CD14-positive monocyte (primary cell): ENCODE measurements around the gene CTBP2. TPM values are rescaled to one million over a fixed set of nuclear protein-coding genes. Genes with fewer than 3 reads are reported as not detected.

Source experiments
- DNase-seq, 3 donors: peaks; one replicate each; pipeline ENCODE4 v3.0.0-alpha.2; 2011 to 2022
- H2AFZ ChIP-seq: 2 replicates; pipeline ENCODE4 v1.6.0; 2012; ENCODE audit warnings: mild to moderate bottlenecking, low read depth, low read length, inconsistent platforms; ENCODE audit not compliant: insufficient read depth, poor library complexity, severe bottlenecking
- H3K27ac ChIP-seq, 2 donors: 1 replicate in 1 of 2; 2 replicates in 1 of 2; pipeline ENCODE4 v1.5.1; 2012 to 2013; ENCODE audit warnings: low read length in 2 of 2, control low read depth in 1 of 2, inconsistent platforms in 1 of 2, low read depth in 1 of 2, mild to moderate bottlenecking in 1 of 2
- H3K27me3 ChIP-seq, 2 donors: one replicate each; pipeline versions ENCODE4 v1.6.0 to v1.6.1; 2011 to 2013; ENCODE audit warnings: low read length in 2 of 2; ENCODE audit not compliant: control insufficient read depth in 2 of 2, insufficient read depth in 2 of 2
- H3K36me3 ChIP-seq, 2 donors: replicated peaks in 1 of 2; 1 replicate in 1 of 2; 2 replicates in 1 of 2; pipeline versions ENCODE4 v1.5.1 to v1.6.1; 2012 to 2013; ENCODE audit warnings: low read length in 2 of 2, control low read depth in 1 of 2, inconsistent platforms in 1 of 2, mild to moderate bottlenecking in 1 of 2; ENCODE audit not compliant: insufficient read depth in 2 of 2, control insufficient read depth in 1 of 2
- H3K4me1 ChIP-seq, 2 donors: 1 replicate in 1 of 2; 2 replicates in 1 of 2; pipeline versions ENCODE4 v1.5.1 to v1.6.1; 2012 to 2013; ENCODE audit warnings: low read length in 2 of 2, control low read depth in 1 of 2, inconsistent platforms in 1 of 2, mild to moderate bottlenecking in 1 of 2, moderate library complexity in 1 of 2; ENCODE audit not compliant: insufficient read depth in 2 of 2, control insufficient read depth in 1 of 2
- H3K4me2 ChIP-seq: replicated peaks from 2 replicates; pipeline ENCODE3; 2012; ENCODE audit warnings: low read length, moderate library complexity, mild to moderate bottlenecking; ENCODE audit not compliant: poor library complexity, severe bottlenecking; ENCODE audit errors: extremely low read depth
- H3K4me3 ChIP-seq, 3 experiments: fragments of 200-600 bp in 1 of 3; sonication (generic) in 1 of 3; replicated peaks in 1 of 3; 1 replicate in 2 of 3; 2 replicates in 1 of 3; pipeline ENCODE4 v1.5.1; 2011 to 2013; ENCODE audit warnings: low read length in 3 of 3, mild to moderate bottlenecking in 3 of 3, control low read depth in 2 of 3, low read depth in 2 of 3, inconsistent platforms in 1 of 3, moderate library complexity in 1 of 3
- H3K79me2 ChIP-seq: 2 replicates; pipeline ENCODE4 v1.6.0; 2012; ENCODE audit warnings: mild to moderate bottlenecking, control low read depth, inconsistent platforms, low read length, moderate library complexity; ENCODE audit not compliant: insufficient read depth
- H3K9ac ChIP-seq: 2 replicates; pipeline ENCODE4 v1.6.0; 2017; ENCODE audit warnings: low read length, mild to moderate bottlenecking; ENCODE audit not compliant: insufficient read depth, poor library complexity, severe bottlenecking
- H3K9me3 ChIP-seq, 2 donors: replicated peaks in 1 of 2; 1 replicate in 1 of 2; 2 replicates in 1 of 2; pipeline versions ENCODE4 v1.5.1 to v1.6.1; 2012 to 2013; ENCODE audit warnings: low read length in 2 of 2, control low read depth in 1 of 2; ENCODE audit not compliant: control insufficient read depth in 1 of 2, insufficient read depth in 1 of 2
- H4K20me1 ChIP-seq: 2 replicates; pipeline ENCODE4 v1.6.0; 2012; ENCODE audit warnings: mild to moderate bottlenecking, low read length, control low read depth, moderate library complexity; ENCODE audit not compliant: insufficient read depth
- H3K27ac Mint-ChIP-seq, 7 donors: one replicate each; pipeline ENCODE4 v1.8.0; 2020; ENCODE audit warnings: mild to moderate bottlenecking in 7 of 7, mixed read lengths in 7 of 7, moderate library complexity in 6 of 7, inconsistent platforms in 2 of 7
- H3K27me3 Mint-ChIP-seq, 3 donors: one replicate each; pipeline ENCODE4 v1.8.0; 2021 to 2022; ENCODE audit warnings: low read depth in 3 of 3, mild to moderate bottlenecking in 3 of 3, mixed read lengths in 3 of 3, moderate library complexity in 3 of 3, inconsistent platforms in 1 of 3
- H3K36me3 Mint-ChIP-seq, 2 donors: one replicate each; pipeline ENCODE4 v1.8.0; 2020; ENCODE audit warnings: mixed read lengths in 2 of 2, inconsistent platforms in 1 of 2, mild to moderate bottlenecking in 1 of 2
- H3K4me1 Mint-ChIP-seq: one replicate; pipeline ENCODE4 v1.8.0; 2020; ENCODE audit warnings: mild to moderate bottlenecking, mixed read lengths
- H3K4me3 Mint-ChIP-seq, 2 donors: one replicate each; pipeline ENCODE4 v1.8.0; 2020; ENCODE audit warnings: mild to moderate bottlenecking in 2 of 2, mixed read lengths in 2 of 2, moderate library complexity in 1 of 2
- H3K9me3 Mint-ChIP-seq, 7 donors: one replicate each; pipeline ENCODE4 v1.8.0; 2020 to 2022; ENCODE audit warnings: mixed read lengths in 7 of 7, mild to moderate bottlenecking in 6 of 7, moderate library complexity in 6 of 7, inconsistent platforms in 2 of 7
- WGBS: methylation state at CpG from one replicate; pipeline ENCODE4 v1.1.5; 2013; ENCODE audit warnings: missing lambda C conversion rate; ENCODE audit not compliant: insufficient coverage; 5-methylcytosine and 5-hydroxymethylcytosine counted together
- intact Hi-C, 2 donors: fragments of 100-400 bp; cut with micrococcal nuclease; formaldehyde crosslinking; loops; one replicate each; pipeline versions ENCODE4 v1.15.0 to v1.15.1; 2023
- polyA plus RNA-seq, 3 donors: library from polyadenylated mRNA; depleted of rRNA in 1 of 3; unstranded in 2 of 3; stranded (reverse) in 1 of 3; fragments of 300-500 nt in 2 of 3; fragments of >200 nt in 1 of 3; fragmentation: Illumina TruSeq in 2 of 3; gene quantifications; 1 replicate in 2 of 3; 2 replicates in 1 of 3; pipeline ENCODE4 v1.2.3, GENCODE V29; 2012 to 2021
- TF ChIP-seq, protein P1 (sequence below): fragments of 200-600 bp; IDR thresholded peaks from one replicate; pipeline ENCODE4 v1.8.0; 2022; ENCODE audit warnings: antibody characterized with exemption, mild to moderate bottlenecking

CTBP2 gene
- polyA plus RNA-seq, 3 donors: 40.9 to 87.1 (median 41.1) TPM

DNA sequence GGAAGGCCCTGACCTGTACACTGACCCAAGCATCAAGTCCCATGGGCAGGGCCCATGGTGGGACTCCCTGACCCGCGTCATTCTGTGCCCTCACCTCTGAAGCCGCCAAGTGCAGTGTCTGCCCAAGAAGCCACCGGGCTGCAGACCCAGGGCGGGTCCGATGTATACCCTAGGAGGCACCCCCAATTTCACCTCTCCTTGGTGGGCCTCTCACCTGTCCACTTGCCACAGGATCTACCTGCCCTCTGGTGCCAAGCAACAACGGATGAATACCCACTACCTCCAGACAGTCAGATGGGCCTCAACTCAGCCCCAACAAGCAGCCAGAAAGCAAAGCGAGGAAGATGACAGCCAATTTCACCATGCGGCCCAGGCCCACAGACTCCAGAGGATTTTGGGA, 92.6 kb downstream of the CTBP2 start:
- DNase-seq: no peak
- Histone ChIP-seq H3K4me1 (peaks cover 29 to 48% of the 10 kb centered on the region in 2 donors), H3K27me3 (no peaks in the 10 kb centered on the region), H3K4me3 (no peak overlapping the region), H3K9ac (no peak overlapping the region), H3K4me2 (no peak overlapping the region), H4K20me1 (peaks cover 100% of the 10 kb centered on the region), H3K27ac (no peak overlapping the region), H3K9me3 (no peaks in the 10 kb centered on the region), H3K79me2 (peaks cover 86% of the 10 kb centered on the region), H3K36me3 (peaks cover 0 to 39% of the 10 kb centered on the region in 2 donors), H2AFZ (no peak overlapping the region)
- intact Hi-C loops: no loop called here
- TF ChIP-seq, protein P1, sequence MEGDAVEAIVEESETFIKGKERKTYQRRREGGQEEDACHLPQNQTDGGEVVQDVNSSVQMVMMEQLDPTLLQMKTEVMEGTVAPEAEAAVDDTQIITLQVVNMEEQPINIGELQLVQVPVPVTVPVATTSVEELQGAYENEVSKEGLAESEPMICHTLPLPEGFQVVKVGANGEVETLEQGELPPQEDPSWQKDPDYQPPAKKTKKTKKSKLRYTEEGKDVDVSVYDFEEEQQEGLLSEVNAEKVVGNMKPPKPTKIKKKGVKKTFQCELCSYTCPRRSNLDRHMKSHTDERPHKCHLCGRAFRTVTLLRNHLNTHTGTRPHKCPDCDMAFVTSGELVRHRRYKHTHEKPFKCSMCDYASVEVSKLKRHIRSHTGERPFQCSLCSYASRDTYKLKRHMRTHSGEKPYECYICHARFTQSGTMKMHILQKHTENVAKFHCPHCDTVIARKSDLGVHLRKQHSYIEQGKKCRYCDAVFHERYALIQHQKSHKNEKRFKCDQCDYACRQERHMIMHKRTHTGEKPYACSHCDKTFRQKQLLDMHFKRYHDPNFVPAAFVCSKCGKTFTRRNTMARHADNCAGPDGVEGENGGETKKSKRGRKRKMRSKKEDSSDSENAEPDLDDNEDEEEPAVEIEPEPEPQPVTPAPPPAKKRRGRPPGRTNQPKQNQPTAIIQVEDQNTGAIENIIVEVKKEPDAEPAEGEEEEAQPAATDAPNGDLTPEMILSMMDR: no peak
- Mint-ChIP-seq H3K4me1 (peaks cover 49% of the 10 kb centered on the region), H3K9me3 (no peaks in the 10 kb centered on the region), H3K27ac (peak overlapping the region in 2 of 7 donors; percentile 1 to 28), H3K4me3 (no peak overlapping the region), H3K27me3 (peaks cover 0 to 3% (median 1%) of the 10 kb centered on the region in 3 donors), H3K36me3 (peaks cover 37 to 56% of the 10 kb centered on the region in 2 donors)
- 96% methylated on average over 9 of the region's 9 CpGs for WGBS

DNA sequence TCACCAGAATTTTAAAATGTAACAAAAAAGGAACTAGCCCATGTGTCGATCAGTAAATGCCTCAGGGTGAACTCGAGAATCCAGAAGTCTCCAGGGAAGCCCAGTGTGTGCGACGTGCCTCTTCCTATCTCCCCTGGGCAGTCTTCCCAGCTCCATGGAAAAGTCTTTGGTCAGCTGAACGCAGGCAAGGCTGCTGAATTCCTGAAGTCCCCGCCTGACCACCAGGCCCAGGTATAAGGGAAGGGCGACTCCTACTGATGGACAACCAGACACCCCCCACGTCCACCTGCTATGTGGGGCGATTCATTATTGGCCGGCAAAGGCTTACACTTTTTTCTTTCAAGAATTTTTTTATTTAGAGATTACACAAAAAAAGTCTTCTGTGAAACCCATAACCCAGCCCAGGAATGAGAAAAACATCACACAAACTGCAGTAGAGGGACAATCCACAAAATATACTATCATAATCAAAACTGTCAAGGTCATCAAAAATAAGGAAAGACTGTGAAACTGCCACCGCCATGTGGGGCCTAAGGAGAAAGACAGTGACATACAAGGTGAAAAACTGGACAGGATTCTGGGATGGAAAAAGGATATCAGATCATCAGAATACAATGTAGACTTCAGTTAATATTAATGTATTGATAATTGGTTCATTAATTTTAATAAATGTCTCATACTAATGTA, 93.5 kb downstream of the CTBP2 start:
- H3K4me3 ChIP-seq: no peak overlapping the region
- no peaks in the 10 kb centered on the region for H3K27me3 ChIP-seq
- no peak overlapping the region for H3K9ac ChIP-seq
- Mint-ChIP-seq H3K9me3 (no peaks in the 10 kb centered on the region), H3K4me1 (peaks cover 56% of the 10 kb centered on the region), H3K27ac (peak overlapping the region in 2 of 7 donors; percentile 9 to 22), H3K27me3 (peaks cover 0 to 5% (median 1%) of the 10 kb centered on the region in 3 donors), H3K4me3 (no peak overlapping the region), H3K36me3 (peaks cover 34 to 48% of the 10 kb centered on the region in 2 donors)
- TF ChIP-seq, protein P1: no peak
- H2AFZ ChIP-seq: no peak overlapping the region
- peaks cover 100% of the 10 kb centered on the region for H4K20me1 ChIP-seq
- peaks cover 38 to 57% of the 10 kb centered on the region in 2 donors for H3K4me1 ChIP-seq
- H3K79me2 ChIP-seq: peaks cover 85% of the 10 kb centered on the region
- no peaks in the 10 kb centered on the region for H3K9me3 ChIP-seq
- DNase-seq: no peak
- peaks cover 0 to 31% of the 10 kb centered on the region in 2 donors for H3K36me3 ChIP-seq
- H3K27ac ChIP-seq: no peak overlapping the region
- H3K4me2 ChIP-seq: no peak overlapping the region
- intact Hi-C loops: no loop called here
- WGBS: 87% methylated on average over 8 of the region's 11 CpGs
